Heart left ventricle (tissue), 13 donors: ENCODE data around the gene NQO1.

Experiments used
- POLR2A ChIP-seq, 2 donors: fragments of 450-650 bp; IDR thresholded peaks; one replicate each; pipeline ENCODE4 v1.6.1; 2017; ENCODE audit warnings: antibody characterized with exemption in 2 of 2, mild to moderate bottlenecking in 2 of 2, moderate library complexity in 2 of 2
- TF ChIP-seq, protein P1 (sequence below), 12 donors: fragments of 200-600 bp; sonication (generic) in 4 of 12; IDR thresholded peaks; one replicate each; pipeline versions ENCODE4 v1.5.0 to v1.8.0; 2018 to 2022; ENCODE audit warnings: antibody characterized with exemption in 12 of 12, mild to moderate bottlenecking in 5 of 12
- donor health status: ischemic (EF 13 %, LVEDD 7.1; RV severe dilation, severe dysfunction).
- donor health status: DM: no; HTN: yes; CAD: no.
- donor health status: DM: no; HTN: no; CAD: no.
- donor health status: ischemic (EF 25% LVEDD 6.9; RV normal size, moderate dysfunction).
- donor health status: ischemic (EF 25% LVEDD 5.7; RV mildly dilated, moderate dysfunction).
- donor health status: ischemic (EF 35%, LVEDD 5.7; RV mildly dilated, moderate dysfunction).
- donor health status: nonischemic (EF 11% LVEDD 7.7; RV severe dilation, severe dysfunction).
- donor health status: DM: yes; HTN: yes; CAD: no.
- donor health status: PGD.
- donor health status: ischemic (EF 29% LVEDD 5.4; RV normal size, mild dysfunction).
- donor health status: nonischemic (EF 23%, LVEDD 6.1; RV moderate dilation, normal function).

DNA sequence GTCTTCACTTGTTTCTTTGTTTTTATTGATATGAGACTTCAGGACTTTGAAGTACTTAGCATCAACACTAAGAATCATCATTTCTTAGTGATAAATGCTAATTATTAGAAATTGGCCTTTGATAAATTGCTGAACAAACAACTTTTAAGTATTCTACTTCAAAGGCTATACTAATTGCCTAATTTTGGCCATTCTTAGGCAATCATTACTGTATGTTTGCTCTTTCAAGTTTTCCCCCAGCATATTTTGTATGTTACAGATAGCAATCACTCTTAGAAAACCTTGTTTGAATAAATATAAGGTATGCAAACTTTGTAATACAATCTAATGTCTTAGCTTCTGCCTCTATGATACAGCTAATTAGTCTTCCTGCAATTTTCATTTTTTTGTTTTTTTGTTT, 46.0 kb downstream of the NQO1 start:
- TF ChIP-seq, protein P1, sequence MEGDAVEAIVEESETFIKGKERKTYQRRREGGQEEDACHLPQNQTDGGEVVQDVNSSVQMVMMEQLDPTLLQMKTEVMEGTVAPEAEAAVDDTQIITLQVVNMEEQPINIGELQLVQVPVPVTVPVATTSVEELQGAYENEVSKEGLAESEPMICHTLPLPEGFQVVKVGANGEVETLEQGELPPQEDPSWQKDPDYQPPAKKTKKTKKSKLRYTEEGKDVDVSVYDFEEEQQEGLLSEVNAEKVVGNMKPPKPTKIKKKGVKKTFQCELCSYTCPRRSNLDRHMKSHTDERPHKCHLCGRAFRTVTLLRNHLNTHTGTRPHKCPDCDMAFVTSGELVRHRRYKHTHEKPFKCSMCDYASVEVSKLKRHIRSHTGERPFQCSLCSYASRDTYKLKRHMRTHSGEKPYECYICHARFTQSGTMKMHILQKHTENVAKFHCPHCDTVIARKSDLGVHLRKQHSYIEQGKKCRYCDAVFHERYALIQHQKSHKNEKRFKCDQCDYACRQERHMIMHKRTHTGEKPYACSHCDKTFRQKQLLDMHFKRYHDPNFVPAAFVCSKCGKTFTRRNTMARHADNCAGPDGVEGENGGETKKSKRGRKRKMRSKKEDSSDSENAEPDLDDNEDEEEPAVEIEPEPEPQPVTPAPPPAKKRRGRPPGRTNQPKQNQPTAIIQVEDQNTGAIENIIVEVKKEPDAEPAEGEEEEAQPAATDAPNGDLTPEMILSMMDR (IDR thresholded peaks at IDR 0.05): no peak
- TF ChIP-seq POLR2A (IDR thresholded peaks at IDR 0.05): no peak
